KOPT-K1 (cell line): ENCODE measurements around the gene AFF1.
A peak's percentile ranks its signal among the peaks of the same experiment; 100 is the strongest.
"Not testable (repeated sequence)": the region's sequence is repeated elsewhere in the genome, so short reads cannot be mapped to it uniquely, and the experiment has no call there.

Experiments
- H3K27ac ChIP-seq: fragments of 200-600 bp; sonication (generic); 2 replicates; pipeline ENCODE4 v1.5.1; 2016; ENCODE audit warnings: antibody characterized with exemption, mild to moderate bottlenecking, low read depth, low read length; ENCODE audit not compliant: poor library complexity, severe bottlenecking
- H3K36me3 ChIP-seq: fragments of 200-600 bp; sonication (generic); 2 replicates; pipeline ENCODE4 v1.5.1; 2017; ENCODE audit warnings: antibody characterized with exemption, mild to moderate bottlenecking, low read length, moderate library complexity; ENCODE audit not compliant: insufficient read depth
- H3K9me3 ChIP-seq: fragments of 200-600 bp; sonication (generic); 2 replicates; pipeline ENCODE4 v1.5.1; 2017; ENCODE audit warnings: antibody characterized with exemption, low read length, mild to moderate bottlenecking; ENCODE audit not compliant: insufficient read depth, poor library complexity, severe bottlenecking

Gene AFF1

GRCh38 chr4:86975927-86976326 is 41.1 kb downstream of the AFF1 start:
- Histone ChIP-seq H3K27ac (peak overlapping the region; percentile 70), H3K36me3 (no peaks in the 10 kb centered on the region), H3K9me3 (no peaks in the 10 kb centered on the region)

- peak overlapping the region; percentile 70 for H3K27ac ChIP-seq
These were observed 42.1 kb downstream of the AFF1 start for GRCh38 chr4:86976801-86977485.

DNA sequence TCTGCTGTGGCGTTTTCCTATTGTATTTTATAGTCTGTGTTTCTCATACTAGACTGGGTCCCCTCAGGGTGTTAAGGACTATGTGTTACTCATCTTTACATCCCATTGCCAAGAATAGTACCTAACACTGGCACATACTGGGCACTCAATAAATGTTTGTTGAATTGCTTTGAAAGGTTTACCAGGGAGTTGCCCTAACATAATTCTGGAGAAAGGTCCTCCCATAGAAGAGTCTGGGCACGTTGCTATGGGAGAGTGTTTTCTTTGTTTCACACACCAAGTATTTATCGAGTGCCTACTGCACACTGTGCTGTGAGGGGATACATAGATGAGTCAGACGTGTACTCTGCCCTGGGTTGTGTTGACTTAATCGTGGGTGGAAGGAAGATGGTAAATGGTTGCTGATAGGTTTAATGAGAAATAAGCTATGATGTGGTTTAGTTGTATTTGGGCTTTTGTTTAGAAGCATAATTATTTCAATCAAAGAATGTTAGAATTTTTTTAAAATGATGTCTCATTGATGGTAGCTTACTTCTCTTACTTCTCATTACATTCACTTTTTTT is 42.9 kb downstream of the AFF1 start:
- H3K9me3 ChIP-seq, result no peaks in the 10 kb centered on the region
- H3K27ac ChIP-seq, result peak overlapping the region; percentile 70

More at GRCh38 chr4:86976801-86977485, 42.1 kb downstream of the AFF1 start:
- H3K36me3 ChIP-seq, result no peaks in the 10 kb centered on the region
- no peaks in the 10 kb centered on the region for H3K9me3 ChIP-seq

GRCh38 chr4:86978709-86979108 is 43.9 kb downstream of the AFF1 start:
- Histone ChIP-seq H3K9me3 (no peaks in the 10 kb centered on the region), H3K27ac (no peak overlapping the region), H3K36me3 (no peaks in the 10 kb centered on the region)

More for the DNA sequence above, 42.9 kb downstream of the AFF1 start:
- no peaks in the 10 kb centered on the region for H3K36me3 ChIP-seq

DNA sequence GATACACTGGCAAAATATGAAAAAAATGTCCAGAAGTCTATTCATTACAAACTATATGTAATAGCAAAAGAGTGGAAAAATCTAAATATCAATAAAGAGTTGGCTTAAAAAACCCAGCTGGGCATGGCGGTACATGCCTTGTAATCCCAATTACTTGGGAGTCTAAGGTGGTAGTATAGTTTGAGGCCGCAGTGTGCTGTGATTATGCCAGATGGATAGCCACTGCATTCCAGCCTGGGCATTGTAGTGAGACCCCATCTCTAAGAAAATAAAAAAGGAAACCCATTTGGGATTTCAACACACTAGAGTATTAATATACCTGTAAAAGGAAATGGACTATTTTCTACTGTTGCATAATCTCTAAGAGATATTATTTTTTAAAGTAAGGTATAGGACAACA is 45.4 kb downstream of the AFF1 start:
- no peaks in the 10 kb centered on the region for H3K36me3 ChIP-seq
- no peak overlapping the region for H3K27ac ChIP-seq
- H3K9me3 ChIP-seq, result no peaks in the 10 kb centered on the region

- Histone ChIP-seq H3K9me3 (no peaks in the 10 kb centered on the region), H3K36me3 (no peaks in the 10 kb centered on the region), H3K27ac (peak overlapping the region; percentile 46)
These were observed 47.0 kb downstream of the AFF1 start for GRCh38 chr4:86981789-86982188.

DNA sequence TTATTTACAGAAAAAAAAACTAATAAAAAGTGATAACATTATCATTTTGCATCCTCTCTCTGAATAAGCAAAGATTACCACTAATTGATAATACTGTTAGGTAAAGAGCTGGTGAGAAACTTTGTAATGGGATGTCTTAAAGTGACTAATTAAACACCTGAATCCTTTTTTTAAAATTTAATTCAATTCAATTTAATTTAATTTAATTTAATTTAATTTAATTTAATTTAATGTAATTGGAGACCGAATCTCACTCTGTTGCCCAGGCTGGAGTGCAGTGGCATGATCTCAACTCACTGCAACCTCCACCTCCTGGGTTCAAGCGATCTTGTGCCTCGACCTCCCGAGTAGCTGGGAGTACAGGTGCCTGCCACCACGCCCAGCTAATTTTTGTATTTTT is 51.0 kb downstream of the AFF1 start:
- not testable (repeated sequence) for H3K9me3 ChIP-seq, H3K27ac ChIP-seq, H3K36me3 ChIP-seq

DNA sequence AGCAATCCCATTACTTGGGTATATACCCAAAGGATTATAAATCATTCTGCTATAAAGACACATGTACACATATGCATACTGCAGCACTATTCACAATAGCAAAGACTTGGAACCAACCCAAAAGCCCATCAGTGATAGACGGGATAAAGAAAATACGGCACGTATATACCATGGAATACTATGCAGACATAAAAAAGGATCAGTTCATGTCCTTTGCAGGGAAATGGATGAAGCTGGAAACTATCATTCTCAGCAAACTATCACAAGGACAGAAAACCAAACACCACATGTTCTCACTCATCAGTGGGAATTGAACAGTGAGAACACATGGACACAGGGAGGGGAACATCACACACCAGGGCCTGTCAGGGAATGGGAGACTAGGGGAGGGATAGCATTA is 54.8 kb downstream of the AFF1 start:
- not testable (repeated sequence) for H3K36me3 ChIP-seq, H3K27ac ChIP-seq, H3K9me3 ChIP-seq

- Histone ChIP-seq H3K36me3 (no peaks in the 10 kb centered on the region), H3K9me3 (no peaks in the 10 kb centered on the region), H3K27ac (no peak overlapping the region)
These were observed 55.7 kb downstream of the AFF1 start for GRCh38 chr4:86990510-86990909.

GRCh38 chr4:86991994-86992393 is 57.2 kb downstream of the AFF1 start:
- Histone ChIP-seq H3K9me3 (no peaks in the 10 kb centered on the region), H3K36me3 (no peaks in the 10 kb centered on the region)

DNA sequence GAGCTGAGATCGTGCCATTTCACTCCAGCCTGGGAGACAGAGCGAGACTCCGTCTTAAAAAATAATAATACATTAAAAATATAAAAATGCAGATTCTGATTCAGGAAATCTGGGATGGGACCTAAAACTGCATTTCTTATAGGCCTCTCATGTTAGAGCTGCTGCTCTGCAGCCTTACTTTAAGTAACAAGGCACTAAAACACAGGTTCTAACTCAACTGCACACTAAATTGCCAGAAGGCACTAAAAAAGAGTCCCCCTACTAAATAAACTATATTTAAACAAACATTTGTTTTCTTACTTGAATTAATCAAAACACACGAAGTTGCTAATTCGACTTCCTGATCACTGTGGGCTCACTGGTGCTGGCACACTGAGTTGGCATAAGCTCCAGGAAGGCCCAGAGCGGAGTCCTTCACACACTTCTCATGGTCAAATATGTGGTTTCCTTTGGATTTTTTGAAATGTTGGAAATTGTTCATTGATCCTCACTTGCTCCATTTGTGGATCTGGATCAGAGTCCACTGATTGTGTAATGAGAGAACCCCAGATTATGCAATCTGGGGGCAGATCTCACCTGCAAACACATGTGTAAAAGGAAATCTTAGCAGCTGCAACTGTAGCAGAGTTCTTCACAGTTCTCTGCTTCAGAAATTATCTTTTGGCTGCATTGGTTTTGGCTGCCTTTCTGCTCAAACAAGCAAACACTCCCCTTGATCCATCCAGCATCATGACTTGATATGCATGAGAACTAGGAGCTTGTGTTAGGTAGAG is 59.3 kb downstream of the AFF1 start:
- H3K9me3 ChIP-seq, result no peaks in the 10 kb centered on the region
- no peaks in the 10 kb centered on the region for H3K36me3 ChIP-seq
- no peak overlapping the region for H3K27ac ChIP-seq

More at GRCh38 chr4:86991994-86992393, 57.2 kb downstream of the AFF1 start:
- H3K27ac ChIP-seq, result no peak overlapping the region

- Histone ChIP-seq H3K36me3 (no peaks in the 10 kb centered on the region), H3K27ac (no peak overlapping the region), H3K9me3 (no peaks in the 10 kb centered on the region)
These were observed 59.9 kb downstream of the AFF1 start for GRCh38 chr4:86994686-86995085.

GRCh38 chr4:86996510-86996909 is 61.7 kb downstream of the AFF1 start:
- not testable (repeated sequence) for H3K36me3 ChIP-seq, H3K9me3 ChIP-seq, H3K27ac ChIP-seq

DNA sequence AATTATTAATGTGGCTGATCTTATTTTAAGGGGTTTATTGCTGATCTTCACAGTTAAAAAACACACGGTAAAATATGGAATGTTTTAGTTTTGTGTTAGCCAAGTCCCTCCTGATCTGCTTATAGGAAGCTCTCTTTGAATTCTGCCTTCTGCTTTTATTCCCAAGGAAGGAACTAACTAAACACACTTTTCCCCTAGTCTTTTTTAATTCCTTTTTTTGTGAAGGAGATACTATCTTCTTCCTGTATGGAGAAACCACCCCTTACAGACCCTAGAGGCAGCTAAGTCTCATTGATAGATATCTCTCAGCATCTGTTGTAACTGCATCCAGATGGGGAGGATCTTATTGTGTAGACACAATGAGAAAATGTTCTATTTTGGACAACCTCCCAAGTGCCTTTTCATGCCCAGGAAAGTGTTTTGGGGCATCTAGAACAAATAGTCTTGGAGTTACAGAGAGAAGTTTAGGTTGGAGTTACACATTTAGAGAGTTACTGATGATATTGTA is 64.4 kb downstream of the AFF1 start:
- Histone ChIP-seq H3K27ac (no peak overlapping the region), H3K9me3 (no peaks in the 10 kb centered on the region), H3K36me3 (no peaks in the 10 kb centered on the region)

GRCh38 chr4:87002682-87003043 is 67.9 kb downstream of the AFF1 start:
- H3K36me3 ChIP-seq, result no peaks in the 10 kb centered on the region
- no peak overlapping the region for H3K27ac ChIP-seq
- no peaks in the 10 kb centered on the region for H3K9me3 ChIP-seq
